HepG2 (cell line): Measurements from ENCODE around the gene MTM1.

Experiments used
- BRF2 ChIP-seq: sonication (generic); formaldehyde crosslinking; IDR thresholded peaks from 2 replicates; pipeline ENCODE4 v1.8.1; 2022; ENCODE audit warnings: mild to moderate bottlenecking, missing genetic modification reagents
- MTA3 ChIP-seq: sonication (generic); formaldehyde crosslinking; IDR thresholded peaks from 2 replicates; pipeline ENCODE4 v1.4.0; 2020; ENCODE audit warnings: missing genetic modification reagents
- POLR2A ChIP-seq, 2 experiments: IDR thresholded peaks; 2 replicates each; pipeline ENCODE4 v1.6.1; 2011; ENCODE audit warnings: low read depth in 2 of 2, low read length in 2 of 2, mild to moderate bottlenecking in 1 of 2, moderate library complexity in 1 of 2; ENCODE audit not compliant: insufficient read depth in 1 of 2

GRCh38 chrX:150567645-150568319 lies 639 bp upstream of the MTM1 start:
- TF ChIP-seq POLR2A (IDR thresholded peaks at IDR 0.05; ENCODE audit: insufficient read depth in 1 of 2, low read depth in 2 of 2, low read length in 2 of 2) (no peak), MTA3 (CRISPR knock-in tag) (no peak), BRF2 (CRISPR knock-in tag) (no peak)
